Astrocyte (in vitro differentiated cells and primary cell): ENCODE results near the gene MXRA8. TPM values are rescaled to one million over a fixed set of nuclear protein-coding genes. Genes with fewer than 3 reads are reported as not detected.

Experiments
- DNase-seq: peaks from one replicate; pipeline ENCODE4 v3.0.0-alpha.2; 2010; ENCODE audit warnings: low read depth
- FAIRE-seq: peaks from 2 replicates; lab custom pipeline; 2011; peaks lifted over from hg19 to GRCh38; lab: Jason Lieb, UNC
- H2AFZ ChIP-seq: 2 replicates; pipeline ENCODE4 v1.6.0; 2012; ENCODE audit warnings: low read depth, low read length, inconsistent platforms
- H3K27ac ChIP-seq: 2 replicates; pipeline ENCODE4 v1.5.1; 2011; ENCODE audit warnings: low read depth, low read length, inconsistent platforms
- H3K27me3 ChIP-seq: 2 replicates; pipeline ENCODE4 v1.6.0; 2011; ENCODE audit warnings: low read length, inconsistent platforms; ENCODE audit not compliant: insufficient read depth
- H3K36me3 ChIP-seq: 2 replicates; pipeline ENCODE4 v1.5.1; 2011; ENCODE audit warnings: low read length, inconsistent platforms; ENCODE audit not compliant: insufficient read depth
- H3K4me1 ChIP-seq: 2 replicates; pipeline ENCODE4 v1.5.1; 2011; ENCODE audit warnings: low read length, inconsistent platforms; ENCODE audit not compliant: insufficient read depth
- H3K4me2 ChIP-seq: 2 replicates; pipeline ENCODE4 v1.6.0; 2012; ENCODE audit warnings: low read length, inconsistent platforms
- H3K4me3 ChIP-seq: 2 replicates; pipeline ENCODE4 v1.5.1; 2011; ENCODE audit warnings: low read depth, mild to moderate bottlenecking, low read length, inconsistent platforms; ENCODE audit not compliant: insufficient read depth
- H3K79me2 ChIP-seq: 2 replicates; pipeline ENCODE4 v1.6.0; 2012; ENCODE audit warnings: mild to moderate bottlenecking, low read length, inconsistent platforms; ENCODE audit not compliant: insufficient read depth
- H3K9ac ChIP-seq: 2 replicates; pipeline ENCODE4 v1.6.0; 2012; ENCODE audit warnings: mild to moderate bottlenecking, low read length, inconsistent platforms
- H3K9me3 ChIP-seq: 2 replicates; pipeline ENCODE4 v1.5.1; 2012; ENCODE audit warnings: low read depth, mild to moderate bottlenecking, low read length, inconsistent platforms; ENCODE audit not compliant: insufficient read depth
- H4K20me1 ChIP-seq: 2 replicates; pipeline ENCODE4 v1.6.0; 2012; ENCODE audit warnings: low read length, inconsistent platforms; ENCODE audit not compliant: insufficient read depth
- H3K27ac Mint-ChIP-seq: one replicate; pipeline ENCODE4 v1.8.0; 2021; ENCODE audit warnings: mild to moderate bottlenecking, mixed read lengths; ENCODE audit not compliant: unreplicated experiment
- H3K27me3 Mint-ChIP-seq: one replicate; pipeline ENCODE4 v1.8.0; 2021; ENCODE audit warnings: low read depth, mixed read lengths; ENCODE audit not compliant: unreplicated experiment
- H3K36me3 Mint-ChIP-seq: one replicate; pipeline ENCODE4 v1.8.0; 2021; ENCODE audit warnings: low read depth, mixed read lengths; ENCODE audit not compliant: unreplicated experiment
- H3K4me1 Mint-ChIP-seq: one replicate; pipeline ENCODE4 v1.8.0; 2021; ENCODE audit warnings: low read depth, mixed read lengths; ENCODE audit not compliant: unreplicated experiment
- H3K4me3 Mint-ChIP-seq: one replicate; pipeline ENCODE4 v1.8.0; 2021; ENCODE audit warnings: mild to moderate bottlenecking, moderate library complexity, mixed read lengths; ENCODE audit not compliant: unreplicated experiment
- H3K9me3 Mint-ChIP-seq: one replicate; pipeline ENCODE4 v1.8.0; 2021; ENCODE audit warnings: mild to moderate bottlenecking, mixed read lengths; ENCODE audit not compliant: unreplicated experiment
- EZH2 ChIP-seq: IDR thresholded peaks from 2 replicates; pipeline ENCODE4 v1.6.1; 2012; ENCODE audit warnings: mild to moderate bottlenecking, low read length, inconsistent platforms; ENCODE audit not compliant: insufficient read depth
- total RNA-seq: library from RNA; stranded (reverse); gene quantifications from 2 replicates; pipeline ENCODE4 v1.2.1, GENCODE V29; 2021
- TF ChIP-seq, protein P1 (sequence below): IDR thresholded peaks from 2 replicates; pipeline ENCODE4 v1.5.1; 2011; ENCODE audit warnings: low read depth, mild to moderate bottlenecking, inconsistent platforms, low read length, moderate library complexity; ENCODE audit not compliant: insufficient read depth

Gene MXRA8
- total RNA-seq, 1 donor from 2014 or later = 112 TPM

DNA sequence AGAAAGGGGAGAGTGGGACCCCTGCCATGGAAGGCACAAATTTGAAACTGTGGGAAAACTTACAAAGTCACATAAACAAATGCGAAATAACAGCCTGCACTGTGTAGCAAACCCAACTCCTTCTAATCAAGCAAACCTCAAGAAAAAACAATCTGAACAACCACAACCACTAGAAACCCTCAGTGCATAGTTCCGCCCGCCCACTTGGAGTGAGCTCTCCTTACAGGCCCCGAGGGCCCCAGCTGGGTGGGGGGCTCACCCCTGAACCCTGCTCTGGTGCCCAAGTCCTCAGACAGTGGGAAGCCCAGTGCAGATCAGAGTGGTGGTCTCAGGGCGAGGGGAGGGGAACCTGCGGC lies 931 bp upstream of the MXRA8 start:
- Histone ChIP-seq H3K27ac (peak overlapping the region; percentile 96), H2AFZ (no peak overlapping the region), H3K36me3 (no peaks in the 10 kb centered on the region), H3K4me3 (peak overlapping the region; percentile 83), H4K20me1 (peaks cover 19% of the 10 kb centered on the region), H3K4me2 (peak overlapping the region; percentile 97), H3K27me3 (no peaks in the 10 kb centered on the region), H3K9me3 (no peaks in the 10 kb centered on the region), H3K79me2 (peaks cover 34% of the 10 kb centered on the region), H3K9ac (peak overlapping the region; percentile 95), H3K4me1 (peaks cover 49% of the 10 kb centered on the region)
- DNase-seq = peak; percentile 85
- FAIRE-seq = peak; percentile 23
- peaks cover 24% of the 10 kb centered on the region for H3K4me1 Mint-ChIP-seq
- peak overlapping the region; percentile 77 for H3K4me3 Mint-ChIP-seq
- no peaks in the 10 kb centered on the region for H3K9me3 Mint-ChIP-seq
- peaks cover 3% of the 10 kb centered on the region for H3K36me3 Mint-ChIP-seq
- no peak for TF ChIP-seq EZH2
- peaks cover under 1% of the 10 kb centered on the region for H3K27me3 Mint-ChIP-seq
- H3K27ac Mint-ChIP-seq = peak overlapping the region; percentile 97

DNA sequence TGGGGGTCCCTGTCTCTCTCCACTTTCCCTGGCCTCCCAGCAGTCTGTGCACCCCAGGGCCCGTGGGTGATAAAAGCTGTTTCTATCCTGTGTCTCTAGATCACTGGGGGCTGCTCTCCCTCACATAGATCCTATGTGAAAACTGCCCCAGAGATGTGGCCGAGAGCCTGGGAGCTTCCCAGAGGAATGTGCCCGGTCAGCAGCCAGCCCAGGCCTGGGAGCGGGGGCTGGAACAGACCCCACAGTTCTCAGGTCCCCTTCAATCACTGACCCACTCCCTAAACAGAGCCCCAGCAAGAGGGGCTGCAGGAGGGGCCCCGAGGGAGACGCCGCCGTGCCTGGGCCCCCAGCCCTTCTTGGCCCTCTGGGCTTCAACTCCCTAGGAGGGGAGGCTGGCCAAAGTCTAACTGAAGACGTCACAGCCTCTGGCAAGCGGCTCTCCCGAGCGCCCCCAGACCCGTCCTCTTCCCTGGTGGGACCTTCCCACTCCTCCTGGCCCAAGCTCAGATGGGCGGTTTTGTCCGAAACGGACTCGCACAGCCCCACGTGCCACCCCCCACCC lies 403 bp downstream of the MXRA8 start:
- H3K9me3 ChIP-seq = no peaks in the 10 kb centered on the region
- H3K27ac ChIP-seq = peak overlapping the region; percentile 96
- no peak for TF ChIP-seq EZH2
- TF ChIP-seq, protein P1, sequence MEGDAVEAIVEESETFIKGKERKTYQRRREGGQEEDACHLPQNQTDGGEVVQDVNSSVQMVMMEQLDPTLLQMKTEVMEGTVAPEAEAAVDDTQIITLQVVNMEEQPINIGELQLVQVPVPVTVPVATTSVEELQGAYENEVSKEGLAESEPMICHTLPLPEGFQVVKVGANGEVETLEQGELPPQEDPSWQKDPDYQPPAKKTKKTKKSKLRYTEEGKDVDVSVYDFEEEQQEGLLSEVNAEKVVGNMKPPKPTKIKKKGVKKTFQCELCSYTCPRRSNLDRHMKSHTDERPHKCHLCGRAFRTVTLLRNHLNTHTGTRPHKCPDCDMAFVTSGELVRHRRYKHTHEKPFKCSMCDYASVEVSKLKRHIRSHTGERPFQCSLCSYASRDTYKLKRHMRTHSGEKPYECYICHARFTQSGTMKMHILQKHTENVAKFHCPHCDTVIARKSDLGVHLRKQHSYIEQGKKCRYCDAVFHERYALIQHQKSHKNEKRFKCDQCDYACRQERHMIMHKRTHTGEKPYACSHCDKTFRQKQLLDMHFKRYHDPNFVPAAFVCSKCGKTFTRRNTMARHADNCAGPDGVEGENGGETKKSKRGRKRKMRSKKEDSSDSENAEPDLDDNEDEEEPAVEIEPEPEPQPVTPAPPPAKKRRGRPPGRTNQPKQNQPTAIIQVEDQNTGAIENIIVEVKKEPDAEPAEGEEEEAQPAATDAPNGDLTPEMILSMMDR = no peak
- DNase-seq = peak; percentile 5
- Mint-ChIP-seq H3K36me3 (peaks cover 3% of the 10 kb centered on the region), H3K4me1 (peaks cover 24% of the 10 kb centered on the region), H3K9me3 (no peaks in the 10 kb centered on the region), H3K27me3 (peaks cover 2% of the 10 kb centered on the region), H3K27ac (peak overlapping the region; percentile 96), H3K4me3 (peak overlapping the region; percentile 83)
- H3K9ac ChIP-seq = peak overlapping the region; percentile 95
- H2AFZ ChIP-seq = peak overlapping the region; percentile 4
- H4K20me1 ChIP-seq = peaks cover 32% of the 10 kb centered on the region
- H3K4me2 ChIP-seq = peak overlapping the region; percentile 97
- peaks cover 51% of the 10 kb centered on the region for H3K4me1 ChIP-seq
- no peak for FAIRE-seq
- H3K36me3 ChIP-seq = peaks cover 4% of the 10 kb centered on the region
- peak overlapping the region; percentile 83 for H3K4me3 ChIP-seq
- H3K79me2 ChIP-seq = peaks cover 43% of the 10 kb centered on the region
- no peaks in the 10 kb centered on the region for H3K27me3 ChIP-seq

DNA sequence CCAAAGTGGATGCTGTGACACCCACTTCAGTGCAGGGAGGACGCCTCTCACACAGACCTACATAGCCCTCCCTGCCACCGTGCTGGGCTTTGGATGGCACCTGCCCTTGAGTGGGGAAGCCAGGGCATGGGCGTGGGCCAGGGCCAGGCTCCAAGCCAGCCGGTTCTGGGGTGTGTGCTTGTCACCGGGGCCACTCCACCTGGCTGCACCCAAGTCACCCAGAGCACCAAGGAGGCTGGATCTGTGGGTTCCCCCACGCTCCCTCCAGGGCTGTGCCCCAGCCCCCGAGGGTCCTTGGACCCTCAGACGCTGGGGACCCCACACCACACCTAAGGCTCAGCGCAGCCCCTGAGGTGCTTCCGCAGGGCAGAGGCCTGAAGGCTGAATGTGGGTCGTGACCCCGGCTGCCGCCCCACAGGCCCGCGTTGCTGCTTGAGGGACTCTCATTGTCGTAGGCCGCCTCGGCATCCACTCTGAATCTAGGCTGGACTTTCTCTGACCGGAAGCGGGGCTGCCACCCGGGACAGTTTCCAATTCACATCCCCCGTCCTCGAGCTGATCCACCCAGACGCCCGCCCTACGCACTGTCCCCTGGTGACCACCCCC lies 1.5 kb downstream of the MXRA8 start:
- Histone ChIP-seq H3K79me2 (peaks cover 51% of the 10 kb centered on the region), H3K4me3 (peak overlapping the region; percentile 83)
- no peak for FAIRE-seq

More for the DNA sequence above, 1.5 kb downstream of the MXRA8 start:
- Mint-ChIP-seq H3K4me1 (peaks cover 27% of the 10 kb centered on the region), H3K27me3 (peaks cover 2% of the 10 kb centered on the region), H3K27ac (peak overlapping the region; percentile 96), H3K4me3 (peak overlapping the region; percentile 83), H3K9me3 (no peaks in the 10 kb centered on the region), H3K36me3 (peaks cover 6% of the 10 kb centered on the region)
- Histone ChIP-seq H4K20me1 (peaks cover 42% of the 10 kb centered on the region), H3K27me3 (no peaks in the 10 kb centered on the region), H3K4me2 (peak overlapping the region; percentile 97), H3K27ac (peak overlapping the region; percentile 96), H3K9me3 (no peaks in the 10 kb centered on the region), H3K4me1 (peaks cover 48% of the 10 kb centered on the region), H3K9ac (peak overlapping the region; percentile 95), H2AFZ (no peak overlapping the region), H3K36me3 (peaks cover 11% of the 10 kb centered on the region)
- no peak for DNase-seq
- TF ChIP-seq, protein P1 = no peak
- TF ChIP-seq EZH2 = no peak
